Measurements from ENCODE around the gene ERC1. TPM values are rescaled to one million over a fixed set of nuclear protein-coding genes. Genes with fewer than 3 reads are reported as not detected.

ERC1 gene
- total and polyA plus RNA-seq, 9 of the 15 experiments (the other 6 are each of a cell fraction or from before 2014, with no cell fraction given) = 0.74 to 11.8 (median 4.8) TPM

DNA sequence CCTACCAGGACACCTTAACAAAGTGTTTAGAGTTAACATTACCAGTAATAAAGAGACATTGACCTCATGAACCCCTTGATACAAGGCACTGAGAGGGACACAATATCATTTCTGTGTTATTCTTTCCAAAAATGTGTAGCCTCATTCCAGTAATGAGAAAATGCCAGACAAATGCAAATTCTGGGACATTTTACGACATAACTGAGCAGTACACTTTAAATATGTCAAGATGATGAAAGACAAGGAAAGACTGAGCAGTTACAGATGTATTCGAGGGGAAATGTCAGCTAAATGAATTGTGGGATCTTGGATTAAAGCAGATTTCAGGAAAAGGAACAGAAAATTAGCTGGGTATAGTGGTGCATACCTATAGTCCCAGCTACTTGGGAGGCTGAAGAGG lies 255.6 kb downstream of the ERC1 start (continued):
- TF ChIP-seq AFF4 (CRISPR knock-in tag; IDR thresholded peaks at IDR 0.05) = no peak
- TF ChIP-seq NCOA4 (IDR thresholded peaks at IDR 0.05; ENCODE audit: partially characterized antibody) = no peak
- no peak for TF ChIP-seq YY1 (IDR thresholded peaks at IDR 0.05; ENCODE audit: borderline replicate concordance in 1 of 3, control insufficient read depth in 1 of 3, extremely low read depth in 1 of 3, insufficient read depth in 3 of 3, insufficient read length in 1 of 3, insufficient replicate concordance in 2 of 3, low read depth in 1 of 3, low read length in 2 of 3)
- TF ChIP-seq, protein P1, sequence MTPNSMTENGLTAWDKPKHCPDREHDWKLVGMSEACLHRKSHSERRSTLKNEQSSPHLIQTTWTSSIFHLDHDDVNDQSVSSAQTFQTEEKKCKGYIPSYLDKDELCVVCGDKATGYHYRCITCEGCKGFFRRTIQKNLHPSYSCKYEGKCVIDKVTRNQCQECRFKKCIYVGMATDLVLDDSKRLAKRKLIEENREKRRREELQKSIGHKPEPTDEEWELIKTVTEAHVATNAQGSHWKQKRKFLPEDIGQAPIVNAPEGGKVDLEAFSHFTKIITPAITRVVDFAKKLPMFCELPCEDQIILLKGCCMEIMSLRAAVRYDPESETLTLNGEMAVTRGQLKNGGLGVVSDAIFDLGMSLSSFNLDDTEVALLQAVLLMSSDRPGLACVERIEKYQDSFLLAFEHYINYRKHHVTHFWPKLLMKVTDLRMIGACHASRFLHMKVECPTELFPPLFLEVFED (CRISPR knock-in tag; conservative IDR thresholded peaks at IDR 0.05) = no peak
- no peak for TF ChIP-seq GMEB1 (CRISPR knock-in tag; IDR thresholded peaks at IDR 0.05)
- TF ChIP-seq XRCC3 (IDR thresholded peaks at IDR 0.05) = no peak
- peak; percentile 76 for TF ChIP-seq MEIS2 (IDR thresholded peaks at IDR 0.05; ENCODE audit: partially characterized antibody)
- TF ChIP-seq CEBPZ (IDR thresholded peaks at IDR 0.05; ENCODE audit: borderline replicate concordance, low read depth, low read length) = no peak
- no peak for TF ChIP-seq ATF1 (CRISPR knock-in tag; IDR thresholded peaks at IDR 0.05)
- TF ChIP-seq ATF1 (tag; IDR thresholded peaks at IDR 0.05) = no peak
- TF ChIP-seq EHMT2 (IDR thresholded peaks at IDR 0.05) = no peak
- no peak for TF ChIP-seq ZNF77 (CRISPR knock-in tag; IDR thresholded peaks at IDR 0.05)
- no peak for TF ChIP-seq SIN3B (IDR thresholded peaks at IDR 0.05; ENCODE audit: low read depth)
- TF ChIP-seq ZFP1 (CRISPR knock-in tag; IDR thresholded peaks at IDR 0.05) = no peak
- peak; percentile 58 for TF ChIP-seq CEBPG (CRISPR knock-in tag; IDR thresholded peaks at IDR 0.05)
- peak in 1 of 2 experiments; percentile 73; a peak in 2 of 4 replicates for TF ChIP-seq CEBPG (tag; conservative IDR thresholded peaks at IDR 0.05 in 1 of 2, IDR thresholded peaks at IDR 0.05 in 1 of 2)

Measured in K562 (cell line).